Fibroblast of lung (primary cell): ENCODE data around the gene NBEA.

ENCODE experiments used
- EZH2 ChIP-seq: IDR thresholded peaks from 2 replicates; pipeline ENCODE4 v1.5.1; 2012; ENCODE audit warnings: low read length, control low read depth, mild to moderate bottlenecking; ENCODE audit errors: missing control alignments
- TF ChIP-seq, protein P1 (sequence below), 2 donors: IDR thresholded peaks in 1 of 2; conservative IDR thresholded peaks in 1 of 2; 1 replicate in 1 of 2; 2 replicates in 1 of 2; pipeline ENCODE4 v1.5.1; 2011 to 2012; ENCODE audit warnings: low read length in 2 of 2, control low read depth in 1 of 2, inconsistent platforms in 1 of 2, low read depth in 1 of 2, mild to moderate bottlenecking in 1 of 2

DNA sequence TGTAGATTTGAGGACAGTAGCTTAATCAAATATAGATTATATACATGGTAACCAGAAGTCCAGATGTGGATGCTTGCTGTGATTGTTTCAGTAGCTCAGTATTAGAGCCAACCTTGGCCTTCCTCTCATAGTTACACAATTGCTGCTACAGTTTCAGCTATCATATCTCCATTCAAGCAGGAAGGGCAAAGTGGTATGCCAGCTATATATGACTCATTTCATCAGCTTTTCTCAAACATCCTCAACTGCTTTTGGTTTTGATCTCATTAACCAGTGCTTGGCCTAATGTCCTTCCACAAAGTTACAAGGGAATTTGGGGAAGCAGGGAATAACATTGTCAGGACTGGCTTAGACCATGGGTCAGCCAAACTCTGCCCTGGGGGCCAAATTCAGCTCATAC lies 607.4 kb downstream of the NBEA start:
- TF ChIP-seq, protein P1, sequence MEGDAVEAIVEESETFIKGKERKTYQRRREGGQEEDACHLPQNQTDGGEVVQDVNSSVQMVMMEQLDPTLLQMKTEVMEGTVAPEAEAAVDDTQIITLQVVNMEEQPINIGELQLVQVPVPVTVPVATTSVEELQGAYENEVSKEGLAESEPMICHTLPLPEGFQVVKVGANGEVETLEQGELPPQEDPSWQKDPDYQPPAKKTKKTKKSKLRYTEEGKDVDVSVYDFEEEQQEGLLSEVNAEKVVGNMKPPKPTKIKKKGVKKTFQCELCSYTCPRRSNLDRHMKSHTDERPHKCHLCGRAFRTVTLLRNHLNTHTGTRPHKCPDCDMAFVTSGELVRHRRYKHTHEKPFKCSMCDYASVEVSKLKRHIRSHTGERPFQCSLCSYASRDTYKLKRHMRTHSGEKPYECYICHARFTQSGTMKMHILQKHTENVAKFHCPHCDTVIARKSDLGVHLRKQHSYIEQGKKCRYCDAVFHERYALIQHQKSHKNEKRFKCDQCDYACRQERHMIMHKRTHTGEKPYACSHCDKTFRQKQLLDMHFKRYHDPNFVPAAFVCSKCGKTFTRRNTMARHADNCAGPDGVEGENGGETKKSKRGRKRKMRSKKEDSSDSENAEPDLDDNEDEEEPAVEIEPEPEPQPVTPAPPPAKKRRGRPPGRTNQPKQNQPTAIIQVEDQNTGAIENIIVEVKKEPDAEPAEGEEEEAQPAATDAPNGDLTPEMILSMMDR (conservative IDR thresholded peaks at IDR 0.05 in 1 of 2, IDR thresholded peaks at IDR 0.05 in 1 of 2; ENCODE audit: low read depth in 1 of 2, low read length in 2 of 2) = no peak
- no peak for TF ChIP-seq EZH2
